Mesodermal cell (in vitro differentiated cells): ENCODE data around the gene SUN2.
A peak's percentile ranks its signal among the peaks of the same experiment; 100 is the strongest.

Source experiments
- H3K27ac ChIP-seq: 2 replicates; pipeline ENCODE4 v1.7.0; 2013; ENCODE audit warnings: mild to moderate bottlenecking, low read depth, low read length, moderate library complexity; ENCODE audit not compliant: severe bottlenecking
- H3K36me3 ChIP-seq: 2 replicates; pipeline ENCODE4 v1.7.1; 2013; ENCODE audit warnings: mild to moderate bottlenecking, low read length, moderate library complexity; ENCODE audit not compliant: control insufficient read depth, insufficient read depth
- H3K4me1 ChIP-seq: one replicate; pipeline ENCODE4 v1.7.1; 2013; ENCODE audit warnings: mild to moderate bottlenecking, low read length; ENCODE audit not compliant: insufficient read depth, control insufficient read depth, poor library complexity, severe bottlenecking
- H3K4me3 ChIP-seq: 2 replicates; pipeline ENCODE4 v1.7.0; 2013; ENCODE audit warnings: low read length, control low read depth, mild to moderate bottlenecking; ENCODE audit not compliant: insufficient read depth, poor library complexity, severe bottlenecking; ENCODE audit errors: extremely low read depth
- H3K9me3 ChIP-seq: 2 replicates; pipeline ENCODE4 v1.7.1; 2013; ENCODE audit warnings: mild to moderate bottlenecking, low read length, moderate library complexity; ENCODE audit not compliant: control insufficient read depth
- WGBS, 2 experiments: methylation state at CpG; one replicate each; pipeline ENCODE4 v1.1.5; 2013; ENCODE audit warnings: missing lambda C conversion rate in 2 of 2; ENCODE audit not compliant: insufficient coverage in 2 of 2; 5-methylcytosine and 5-hydroxymethylcytosine counted together

The SUN2 gene

GRCh38 chr22:38789606-38790005 is 33.8 kb upstream of the SUN2 start:
- Histone ChIP-seq H3K4me1 (peaks cover 8% of the 10 kb centered on the region), H3K27ac (no peak overlapping the region), H3K9me3 (no peaks in the 10 kb centered on the region), H3K4me3 (no peak overlapping the region), H3K36me3 (peaks cover 7% of the 10 kb centered on the region)
- 89 to 94% methylated on average over 4 of the region's 4 CpGs for WGBS, 2 experiments

- H3K27ac ChIP-seq = no peak overlapping the region
- WGBS, 2 experiments = 80 to 92% methylated on average over 1 to 4 of the region's 6 CpGs
- H3K4me3 ChIP-seq = no peak overlapping the region
- H3K9me3 ChIP-seq = no peaks in the 10 kb centered on the region
- peaks cover 8% of the 10 kb centered on the region for H3K4me1 ChIP-seq
- peaks cover 7% of the 10 kb centered on the region for H3K36me3 ChIP-seq
These were observed 33.0 kb upstream of the SUN2 start for GRCh38 chr22:38788846-38789245.

DNA sequence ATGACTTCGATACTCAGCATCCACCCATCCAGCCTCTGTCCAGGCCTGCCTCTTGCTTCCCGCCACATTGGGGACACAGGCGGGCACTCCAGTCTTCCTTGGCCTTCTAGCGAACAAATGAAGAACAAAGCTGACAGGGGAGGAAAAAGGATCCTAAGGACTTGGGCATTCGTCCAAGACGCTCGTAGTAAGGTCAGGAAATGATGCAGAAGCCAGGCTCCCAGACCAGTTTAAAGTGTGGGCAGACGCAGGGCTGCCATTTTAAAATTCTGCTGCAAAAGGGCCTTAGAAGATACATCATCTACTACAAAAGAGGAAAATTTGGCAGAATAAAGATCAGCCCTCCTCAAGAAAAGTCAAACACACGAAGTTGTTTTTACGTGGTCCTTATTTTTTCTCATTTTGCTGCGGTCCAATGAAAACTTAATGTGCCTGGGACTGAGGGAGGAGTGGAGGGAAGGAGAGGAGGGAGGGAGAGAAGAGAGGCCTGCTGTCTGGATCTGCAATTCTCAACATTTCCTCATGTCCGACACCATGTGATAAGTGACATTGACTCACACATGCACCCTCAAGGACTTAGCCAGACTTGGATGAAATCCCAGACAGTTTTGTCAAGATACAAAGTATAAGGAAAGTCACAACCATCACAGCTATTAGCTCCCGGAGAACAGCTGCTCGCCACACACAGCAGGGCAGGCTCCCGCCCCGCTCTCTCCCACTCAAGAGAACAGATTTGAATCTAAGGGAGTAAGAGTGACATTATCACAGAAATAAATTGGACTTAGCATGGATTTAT is 32.4 kb upstream of the SUN2 start:
- no peak overlapping the region for H3K4me3 ChIP-seq
- H3K27ac ChIP-seq = no peak overlapping the region
- peaks cover 10% of the 10 kb centered on the region for H3K4me1 ChIP-seq
- peaks cover 7% of the 10 kb centered on the region for H3K36me3 ChIP-seq
- H3K9me3 ChIP-seq = no peaks in the 10 kb centered on the region
- WGBS, 2 experiments = 92 to 96% methylated on average over 7 to 11 of the region's 16 CpGs

- peaks cover 11% of the 10 kb centered on the region for H3K36me3 ChIP-seq
- H3K9me3 ChIP-seq = no peaks in the 10 kb centered on the region
- H3K27ac ChIP-seq = no peak overlapping the region
- peaks cover 17% of the 10 kb centered on the region for H3K4me1 ChIP-seq
- no peak overlapping the region for H3K4me3 ChIP-seq
- WGBS, 2 experiments = 100% methylated on average over 1 to 2 of the region's 3 CpGs
These were observed 30.8 kb upstream of the SUN2 start for GRCh38 chr22:38786631-38787030.

DNA sequence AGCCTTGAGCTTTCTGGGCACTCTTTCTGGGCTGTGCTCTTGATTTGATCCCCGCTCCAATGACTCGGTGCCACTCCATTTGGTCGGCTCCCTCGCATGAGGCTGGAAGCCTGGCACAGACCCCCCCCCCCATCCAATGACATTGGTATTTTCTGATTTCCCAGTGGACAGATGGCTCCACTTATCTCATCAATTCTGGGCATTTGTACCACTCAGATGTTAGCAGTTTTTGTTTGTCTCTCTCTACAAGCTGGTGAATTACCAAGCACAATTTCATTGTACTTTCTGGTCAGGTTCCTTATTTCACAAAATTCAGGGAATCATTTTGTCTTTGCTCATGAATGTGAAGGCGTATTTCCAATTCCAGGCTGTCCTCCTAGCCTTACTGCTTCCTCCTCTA is 29.1 kb upstream of the SUN2 start:
- no peaks in the 10 kb centered on the region for H3K9me3 ChIP-seq
- no peak overlapping the region for H3K27ac ChIP-seq
- H3K36me3 ChIP-seq = peaks cover 18% of the 10 kb centered on the region
- H3K4me1 ChIP-seq = peaks cover 17% of the 10 kb centered on the region
- 89 to 97% methylated on average over 3 to 4 of the region's 5 CpGs for WGBS, 2 experiments
- no peak overlapping the region for H3K4me3 ChIP-seq

DNA sequence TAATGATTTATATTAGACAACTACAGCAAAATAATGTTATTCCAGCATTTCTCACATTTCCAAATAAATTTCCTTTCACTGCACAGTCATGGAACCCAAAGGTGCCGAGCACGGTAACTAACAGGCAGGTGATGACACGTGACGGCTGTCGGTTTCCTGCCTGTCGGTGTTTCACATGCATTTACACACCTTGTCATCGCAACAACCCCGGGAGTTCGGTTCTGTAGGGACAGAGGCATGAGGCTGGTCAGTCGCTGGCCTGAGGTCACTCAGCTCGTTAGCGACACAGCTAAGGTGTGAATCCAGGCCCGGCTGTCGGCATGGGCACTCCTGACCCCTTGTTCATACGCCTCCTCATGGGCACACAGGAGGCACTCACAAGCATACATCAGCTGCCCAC is 28.2 kb upstream of the SUN2 start:
- H3K4me1 ChIP-seq = peaks cover 17% of the 10 kb centered on the region
- H3K9me3 ChIP-seq = no peaks in the 10 kb centered on the region
- no peak overlapping the region for H3K27ac ChIP-seq
- H3K36me3 ChIP-seq = peaks cover 18% of the 10 kb centered on the region
- no peak overlapping the region for H3K4me3 ChIP-seq
- WGBS, 2 experiments = 93 to 94% methylated on average over 15 of the region's 15 CpGs

GRCh38 chr22:38783095-38783615 is 27.4 kb upstream of the SUN2 start:
- H3K4me3 ChIP-seq = no peak overlapping the region
- H3K9me3 ChIP-seq = no peaks in the 10 kb centered on the region
- peaks cover 18% of the 10 kb centered on the region for H3K36me3 ChIP-seq
- 88 to 89% methylated on average over 1 to 4 of the region's 14 CpGs for WGBS, 2 experiments
- peaks cover 17% of the 10 kb centered on the region for H3K4me1 ChIP-seq
- peak overlapping the region; percentile 36 for H3K27ac ChIP-seq

DNA sequence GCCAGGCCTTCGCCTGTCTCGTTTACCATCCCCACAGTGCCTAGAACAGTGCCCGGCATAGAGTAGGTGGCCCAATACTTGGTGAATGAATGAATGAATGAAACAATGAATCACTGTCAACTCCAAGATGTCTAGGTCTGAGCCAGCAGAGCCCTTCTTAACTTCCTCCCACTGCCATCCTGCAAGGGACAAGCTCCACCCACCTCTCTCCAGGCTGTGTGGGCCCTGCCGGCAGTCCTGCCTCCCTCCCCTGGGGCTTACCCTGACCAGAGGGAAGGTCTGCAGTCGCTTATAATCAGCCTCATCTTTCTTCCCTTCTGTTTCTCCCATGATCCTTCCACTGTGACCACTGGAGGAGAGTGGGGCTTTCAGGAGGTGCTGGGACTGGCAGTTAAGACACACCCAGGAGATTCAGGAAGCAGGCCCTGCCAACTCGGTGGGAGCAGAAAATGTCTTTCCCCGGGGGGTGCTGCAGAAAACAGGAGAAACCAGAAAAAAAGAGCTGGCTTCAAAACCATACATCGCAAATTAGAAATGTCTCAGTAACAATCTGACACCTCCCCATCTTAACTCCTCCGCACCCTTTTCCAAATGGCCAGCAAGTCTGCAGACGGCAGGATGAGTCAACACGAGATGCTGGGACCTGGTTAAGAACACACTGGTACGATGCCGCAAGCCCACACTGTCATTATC is 26.8 kb upstream of the SUN2 start:
- no peak overlapping the region for H3K27ac ChIP-seq
- H3K9me3 ChIP-seq = no peaks in the 10 kb centered on the region
- peaks cover 17% of the 10 kb centered on the region for H3K4me1 ChIP-seq
- H3K4me3 ChIP-seq = no peak overlapping the region
- peaks cover 18% of the 10 kb centered on the region for H3K36me3 ChIP-seq
- 75 to 90% methylated on average over 8 to 9 of the region's 13 CpGs for WGBS, 2 experiments

DNA sequence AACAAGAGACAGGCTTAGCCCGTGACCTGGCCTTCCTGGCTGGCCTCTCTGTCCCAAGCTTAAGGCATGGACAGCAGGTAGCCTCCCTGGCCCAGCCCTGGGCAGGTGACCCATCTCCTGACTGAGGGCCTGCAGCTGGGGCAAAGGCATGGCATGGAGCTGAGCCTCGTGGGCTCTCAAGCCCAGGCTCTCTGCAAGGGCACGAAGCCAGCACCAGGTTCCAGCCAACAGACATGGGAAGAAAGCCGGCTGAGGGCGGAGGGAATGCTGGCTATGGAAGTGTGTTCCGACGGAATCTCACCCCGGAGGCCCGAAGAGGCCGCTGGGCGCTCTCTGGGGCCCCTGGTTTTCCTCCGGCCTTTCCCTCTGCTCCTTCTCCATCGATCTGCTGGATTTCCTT is 25.2 kb upstream of the SUN2 start:
- 89 to 97% methylated on average over 11 to 12 of the region's 13 CpGs for WGBS, 2 experiments
- H3K36me3 ChIP-seq = peaks cover 18% of the 10 kb centered on the region
- H3K27ac ChIP-seq = no peak overlapping the region

DNA sequence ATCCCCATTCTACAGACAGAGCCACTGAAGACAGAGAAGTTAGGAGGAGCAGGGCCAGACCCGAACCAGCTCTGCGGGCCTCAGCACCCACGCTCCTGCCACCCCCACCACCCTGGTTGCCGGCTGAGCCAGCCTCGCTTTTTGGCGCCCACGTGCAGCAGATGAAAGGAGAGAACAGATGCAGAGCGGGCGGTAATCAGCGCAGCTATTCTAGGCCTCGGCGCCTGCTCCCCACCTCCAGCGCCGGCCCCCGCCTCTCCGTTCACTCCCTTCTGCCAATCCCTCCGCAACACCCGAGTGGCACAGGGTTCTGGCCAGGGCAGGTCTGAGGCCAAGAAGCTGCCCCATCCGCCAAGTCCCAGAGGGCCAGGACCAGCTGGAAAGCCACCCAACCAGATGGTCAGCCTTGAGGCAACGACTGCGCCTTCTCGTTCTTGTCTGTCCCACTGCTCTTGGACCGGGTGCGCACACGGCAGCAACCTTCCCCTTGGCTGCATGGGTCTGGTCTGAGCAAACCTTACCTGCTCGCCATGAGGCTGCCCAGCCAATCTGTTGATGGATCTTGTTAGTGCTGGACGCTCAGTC is 21.4 kb upstream of the SUN2 start:
- Histone ChIP-seq H3K36me3 (peaks cover 17% of the 10 kb centered on the region), H3K9me3 (no peaks in the 10 kb centered on the region), H3K4me1 (peaks cover 7% of the 10 kb centered on the region), H3K27ac (no peak overlapping the region), H3K4me3 (no peak overlapping the region)
- WGBS, 2 experiments = 93 to 95% methylated on average over 20 to 26 of the region's 27 CpGs

More for the DNA sequence above, 25.2 kb upstream of the SUN2 start:
- Histone ChIP-seq H3K4me3 (no peak overlapping the region), H3K9me3 (no peaks in the 10 kb centered on the region), H3K4me1 (peaks cover 16% of the 10 kb centered on the region)
